A204.1 (cell line): ENCODE data around the gene RAB11FIP5.

ENCODE experiments used
- FAIRE-seq: peaks from 2 replicates; lab custom pipeline; 2012; peaks lifted over from hg19 to GRCh38; lab: Jason Lieb, UNC

RAB11FIP5 gene

GRCh38 chr2:73084971-73085370, 27.8 kb downstream of the RAB11FIP5 start:
- no peak for FAIRE-seq

- no peak for FAIRE-seq
These were observed 28.6 kb downstream of the RAB11FIP5 start for GRCh38 chr2:73083886-73084800.

GRCh38 chr2:73082523-73083410, 30.0 kb downstream of the RAB11FIP5 start:
- FAIRE-seq, result no peak

GRCh38 chr2:73081181-73081671, 31.5 kb downstream of the RAB11FIP5 start:
- no peak for FAIRE-seq

GRCh38 chr2:73080321-73081131, 32.2 kb downstream of the RAB11FIP5 start:
- no peak for FAIRE-seq

GRCh38 chr2:73079636-73080035, 33.1 kb downstream of the RAB11FIP5 start:
- no peak for FAIRE-seq

GRCh38 chr2:73078457-73079411, 34.0 kb downstream of the RAB11FIP5 start:
- no peak for FAIRE-seq

- no peak for FAIRE-seq
These were observed 35.3 kb downstream of the RAB11FIP5 start for GRCh38 chr2:73077424-73077795.

GRCh38 chr2:73076701-73077423, 35.9 kb downstream of the RAB11FIP5 start:
- FAIRE-seq, result no peak

- FAIRE-seq, result no peak
These were observed 37.0 kb downstream of the RAB11FIP5 start for GRCh38 chr2:73075477-73076373.

- FAIRE-seq, result no peak
These were observed 38.4 kb downstream of the RAB11FIP5 start for GRCh38 chr2:73074110-73075069.

GRCh38 chr2:73072416-73072815, 40.3 kb downstream of the RAB11FIP5 start:
- no peak for FAIRE-seq

- FAIRE-seq, result no peak
These were observed 40.7 kb downstream of the RAB11FIP5 start for GRCh38 chr2:73072129-73072395.

- FAIRE-seq, result peak; percentile 68
These were observed 41.2 kb downstream of the RAB11FIP5 start, which contains the start of gene SFXN5 for GRCh38 chr2:73071360-73072128. Gene SFXN5, minus strand, starts transcription at chr2:73071712. Its CDS starts 7 bp downstream, at chr2:73071705.

- FAIRE-seq, result no peak
These were observed 41.9 kb downstream of the RAB11FIP5 start for GRCh38 chr2:73070643-73071359.

- no peak for FAIRE-seq
These were observed 42.7 kb downstream of the RAB11FIP5 start for GRCh38 chr2:73069855-73070642.
